Activated T-cell treated with anti-CD3 and anti-CD28 coated beads, Interleukin-2, amount 50 U/mL, for 4 hours (primary cell): Measurements from ENCODE around the gene BMPR1B. TPM values are rescaled to one million over a fixed set of nuclear protein-coding genes. Genes with fewer than 3 reads are reported as not detected.
"Not testable (repeated sequence)": the region's sequence is repeated elsewhere in the genome, so short reads cannot be mapped to it uniquely, and the experiment has no call there.

ENCODE experiments used
- ATAC-seq, 2 donors: fragments of 200-7000 bp; cut with Tn5 transposase; one replicate each; pipeline ENCODE4 v1.10.0; 2021
- DNase-seq: peaks from one replicate; pipeline ENCODE4 v3.0.0-alpha.2; 2020
- H3K27me3 Mint-ChIP-seq: one replicate; pipeline ENCODE4 v1.8.0; 2021; ENCODE audit warnings: low read depth, mixed read lengths
- H3K36me3 Mint-ChIP-seq: one replicate; pipeline ENCODE4 v1.8.0; 2022; ENCODE audit warnings: mixed read lengths; ENCODE audit not compliant: insufficient read depth
- H3K4me1 Mint-ChIP-seq: one replicate; pipeline ENCODE4 v1.8.0; 2021; ENCODE audit warnings: low read depth, mixed read lengths
- H3K4me3 Mint-ChIP-seq: one replicate; pipeline ENCODE4 v1.8.0; 2021; ENCODE audit warnings: mild to moderate bottlenecking, moderate library complexity, mixed read lengths
- H3K9me3 Mint-ChIP-seq: one replicate; pipeline ENCODE4 v1.8.0; 2021; ENCODE audit warnings: mixed read lengths
- total RNA-seq, 3 donors: library from RNA; stranded (reverse); gene quantifications; one replicate each; pipeline ENCODE4 v1.2.1, GENCODE V29; 2021

BMPR1B gene
- total RNA-seq, 3 donors from 2014 or later: not detected

- H3K36me3 Mint-ChIP-seq, H3K9me3 Mint-ChIP-seq, ATAC-seq, DNase-seq, H3K27me3 Mint-ChIP-seq, H3K4me1 Mint-ChIP-seq, H3K4me3 Mint-ChIP-seq: not testable (repeated sequence)
Measured at GRCh38 chr4:94832329-94832728, 74.6 kb downstream of the BMPR1B start.

- H3K4me1 Mint-ChIP-seq: no peaks in the 10 kb centered on the region
- no peak for ATAC-seq
Measured at GRCh38 chr4:94833394-94833793, 75.6 kb downstream of the BMPR1B start.

GRCh38 chr4:94834501-94834900 lies 76.7 kb downstream of the BMPR1B start:
- DNase-seq (no peak), ATAC-seq (no peak)
- H3K36me3 Mint-ChIP-seq: no peaks in the 10 kb centered on the region
- H3K27me3 Mint-ChIP-seq: no peaks in the 10 kb centered on the region
- H3K4me1 Mint-ChIP-seq: no peaks in the 10 kb centered on the region
- H3K4me3 Mint-ChIP-seq: no peak overlapping the region
- no peaks in the 10 kb centered on the region for H3K9me3 Mint-ChIP-seq

More at GRCh38 chr4:94833394-94833793, 75.6 kb downstream of the BMPR1B start:
- Mint-ChIP-seq H3K27me3 (no peaks in the 10 kb centered on the region), H3K4me3 (no peak overlapping the region), H3K36me3 (no peaks in the 10 kb centered on the region), H3K9me3 (no peaks in the 10 kb centered on the region)
- no peak for DNase-seq

- not testable (repeated sequence) for H3K36me3 Mint-ChIP-seq, H3K9me3 Mint-ChIP-seq, ATAC-seq
Measured at GRCh38 chr4:94841166-94841863, 83.6 kb downstream of the BMPR1B start.

GRCh38 chr4:94841864-94842221 lies 84.1 kb downstream of the BMPR1B start:
- no peak overlapping the region for H3K4me3 Mint-ChIP-seq
- DNase-seq (no peak), ATAC-seq (no peak)
- H3K27me3 Mint-ChIP-seq: peaks cover 7% of the 10 kb centered on the region
- no peaks in the 10 kb centered on the region for H3K36me3 Mint-ChIP-seq
- H3K4me1 Mint-ChIP-seq: no peaks in the 10 kb centered on the region
- no peaks in the 10 kb centered on the region for H3K9me3 Mint-ChIP-seq

More at GRCh38 chr4:94841166-94841863, 83.6 kb downstream of the BMPR1B start:
- not testable (repeated sequence) for H3K27me3 Mint-ChIP-seq, H3K4me1 Mint-ChIP-seq, DNase-seq, H3K4me3 Mint-ChIP-seq

- no peaks in the 10 kb centered on the region for H3K36me3 Mint-ChIP-seq
- ATAC-seq: no peak
Measured at GRCh38 chr4:94843216-94843615, 85.5 kb downstream of the BMPR1B start.

GRCh38 chr4:94848326-94848725 lies 90.6 kb downstream of the BMPR1B start:
- Mint-ChIP-seq H3K27me3 (peaks cover 10% of the 10 kb centered on the region), H3K4me1 (no peaks in the 10 kb centered on the region), H3K36me3 (no peaks in the 10 kb centered on the region), H3K9me3 (no peaks in the 10 kb centered on the region), H3K4me3 (no peak overlapping the region)
- ATAC-seq (no peak), DNase-seq (no peak)

More at GRCh38 chr4:94843216-94843615, 85.5 kb downstream of the BMPR1B start:
- H3K9me3 Mint-ChIP-seq: no peaks in the 10 kb centered on the region
- H3K4me3 Mint-ChIP-seq: no peak overlapping the region
- H3K27me3 Mint-ChIP-seq: peaks cover 10% of the 10 kb centered on the region
- no peaks in the 10 kb centered on the region for H3K4me1 Mint-ChIP-seq
- DNase-seq: no peak

- DNase-seq: no peak
- no peak for ATAC-seq
- Mint-ChIP-seq H3K36me3 (no peaks in the 10 kb centered on the region), H3K4me1 (no peaks in the 10 kb centered on the region), H3K27me3 (peaks cover 3% of the 10 kb centered on the region), H3K4me3 (no peak overlapping the region), H3K9me3 (no peaks in the 10 kb centered on the region)
Measured at GRCh38 chr4:94849901-94850300, 92.1 kb downstream of the BMPR1B start.

- no peaks in the 10 kb centered on the region for H3K27me3 Mint-ChIP-seq
- no peak for DNase-seq
- ATAC-seq: no peak
- H3K4me1 Mint-ChIP-seq: no peaks in the 10 kb centered on the region
- H3K9me3 Mint-ChIP-seq: no peaks in the 10 kb centered on the region
- no peak overlapping the region for H3K4me3 Mint-ChIP-seq
- H3K36me3 Mint-ChIP-seq: no peaks in the 10 kb centered on the region
Measured at GRCh38 chr4:94852616-94853015, 94.9 kb downstream of the BMPR1B start.

- ATAC-seq (no peak), DNase-seq (no peak)
- Mint-ChIP-seq H3K9me3 (no peaks in the 10 kb centered on the region), H3K36me3 (no peaks in the 10 kb centered on the region), H3K4me3 (no peak overlapping the region), H3K4me1 (no peaks in the 10 kb centered on the region), H3K27me3 (no peaks in the 10 kb centered on the region)
Measured at GRCh38 chr4:94856030-94856429, 98.3 kb downstream of the BMPR1B start.

- no peak overlapping the region for H3K4me3 Mint-ChIP-seq
- H3K36me3 Mint-ChIP-seq: no peaks in the 10 kb centered on the region
- ATAC-seq (no peak), DNase-seq (no peak)
- no peaks in the 10 kb centered on the region for H3K4me1 Mint-ChIP-seq
- H3K27me3 Mint-ChIP-seq: no peaks in the 10 kb centered on the region
- no peaks in the 10 kb centered on the region for H3K9me3 Mint-ChIP-seq
Measured at GRCh38 chr4:94870146-94870545, 112.4 kb downstream of the BMPR1B start.

GRCh38 chr4:94871644-94872305 lies 114.0 kb downstream of the BMPR1B start:
- no peaks in the 10 kb centered on the region for H3K27me3 Mint-ChIP-seq
- no peak for DNase-seq
- H3K4me3 Mint-ChIP-seq: no peak overlapping the region
- no peak for ATAC-seq
- no peaks in the 10 kb centered on the region for H3K9me3 Mint-ChIP-seq
- no peaks in the 10 kb centered on the region for H3K36me3 Mint-ChIP-seq
- H3K4me1 Mint-ChIP-seq: no peaks in the 10 kb centered on the region

- H3K36me3 Mint-ChIP-seq: no peaks in the 10 kb centered on the region
- DNase-seq (no peak), ATAC-seq (no peak)
- no peaks in the 10 kb centered on the region for H3K27me3 Mint-ChIP-seq
- H3K4me1 Mint-ChIP-seq: no peaks in the 10 kb centered on the region
- H3K4me3 Mint-ChIP-seq: no peak overlapping the region
- no peaks in the 10 kb centered on the region for H3K9me3 Mint-ChIP-seq
Measured at GRCh38 chr4:94877973-94878372, 120.2 kb downstream of the BMPR1B start.

GRCh38 chr4:94880956-94881355 lies 123.2 kb downstream of the BMPR1B start:
- H3K4me1 Mint-ChIP-seq: no peaks in the 10 kb centered on the region
- H3K27me3 Mint-ChIP-seq: no peaks in the 10 kb centered on the region
- DNase-seq: no peak
- no peaks in the 10 kb centered on the region for H3K9me3 Mint-ChIP-seq
- no peak overlapping the region for H3K4me3 Mint-ChIP-seq
- no peaks in the 10 kb centered on the region for H3K36me3 Mint-ChIP-seq
- no peak for ATAC-seq

- Mint-ChIP-seq H3K4me3 (no peak overlapping the region), H3K36me3 (no peaks in the 10 kb centered on the region), H3K27me3 (no peaks in the 10 kb centered on the region), H3K9me3 (no peaks in the 10 kb centered on the region), H3K4me1 (no peaks in the 10 kb centered on the region)
- DNase-seq (no peak), ATAC-seq (no peak)
Measured at GRCh38 chr4:94882756-94883155, 125.0 kb downstream of the BMPR1B start.
